Measurements from ENCODE around the gene SAMSN1. TPM values are rescaled to one million over a fixed set of nuclear protein-coding genes. Genes with fewer than 3 reads are reported as not detected.

Gene SAMSN1
- 5.0 TPM for total RNA-seq

GRCh38 chr21:14545906-14546480, at the start of gene SAMSN1:
TSS of gene SAMSN1 (minus strand) at chr21:14546315. CDS start at chr21:14546261, 54 bp downstream.

Other genes with a start within 250 kb of the SAMSN1 start
- 113 TPM for gene HSPA13, start 163.2 kb downstream of the SAMSN1 start, total RNA-seq

Measured in parietal lobe (tissue), 1 donor.